MV-4-11 (cell line): Measurements from ENCODE around the gene SPON1.

Experiments
- DNase-seq: peaks from one replicate; lab custom pipeline; 2025; lab: John Stamatoyannopoulos, UW

SPON1 gene

DNA sequence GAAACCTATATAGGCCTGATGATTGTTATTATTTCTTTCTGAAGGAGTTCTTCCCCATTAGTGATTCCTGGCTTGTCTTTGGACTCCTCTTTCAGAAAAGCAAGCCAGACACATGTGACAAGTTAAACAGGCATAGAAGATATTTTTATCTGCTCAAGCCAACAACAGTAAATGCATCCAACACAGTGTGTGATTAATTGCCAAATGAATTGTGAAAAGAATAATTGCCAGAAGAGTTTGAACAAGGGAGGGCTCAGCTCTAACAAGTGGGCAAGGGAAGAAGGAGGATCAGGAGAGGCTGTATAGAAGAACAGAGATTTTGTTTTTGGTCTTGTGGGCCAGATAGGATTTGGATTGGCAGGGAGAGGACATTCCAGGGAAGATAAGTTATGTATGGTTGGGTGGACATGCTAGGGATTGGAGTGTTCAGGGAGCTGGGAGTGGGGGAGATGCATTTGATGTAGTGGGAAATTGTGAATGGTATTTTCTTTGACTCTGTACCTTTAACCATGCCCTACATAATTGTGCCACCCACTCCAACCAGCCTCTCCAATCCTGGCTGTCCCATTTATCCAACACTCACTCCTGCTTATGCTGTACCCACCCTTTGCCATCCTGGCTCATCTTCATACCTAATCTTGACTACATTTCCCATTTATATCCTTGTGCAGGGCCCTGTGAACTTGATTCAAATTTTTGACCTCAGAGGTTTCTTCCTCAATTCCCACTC lies 223.7 kb downstream of the SPON1 start:
- DNase-seq = no peak

DNA sequence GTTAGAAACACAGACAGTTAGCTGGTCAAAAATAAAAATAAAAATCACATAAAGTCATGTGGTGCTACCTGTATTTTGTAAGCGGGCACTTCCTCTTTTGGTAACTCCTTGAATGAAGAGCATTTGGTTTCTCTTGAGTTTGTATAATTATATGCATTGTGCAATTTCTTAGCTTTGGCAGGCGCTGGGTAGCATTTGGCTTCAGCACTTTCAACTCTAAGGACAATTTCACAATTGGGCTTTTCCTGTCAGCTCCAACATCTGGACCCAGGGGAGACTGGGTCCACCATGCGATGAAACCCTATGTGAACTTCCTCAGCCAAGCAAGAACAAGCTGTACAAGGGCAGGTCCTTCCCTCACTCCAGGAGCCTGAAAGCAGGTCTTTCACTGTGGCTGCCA lies 227.4 kb downstream of the SPON1 start:
- DNase-seq = peak; percentile 85

DNA sequence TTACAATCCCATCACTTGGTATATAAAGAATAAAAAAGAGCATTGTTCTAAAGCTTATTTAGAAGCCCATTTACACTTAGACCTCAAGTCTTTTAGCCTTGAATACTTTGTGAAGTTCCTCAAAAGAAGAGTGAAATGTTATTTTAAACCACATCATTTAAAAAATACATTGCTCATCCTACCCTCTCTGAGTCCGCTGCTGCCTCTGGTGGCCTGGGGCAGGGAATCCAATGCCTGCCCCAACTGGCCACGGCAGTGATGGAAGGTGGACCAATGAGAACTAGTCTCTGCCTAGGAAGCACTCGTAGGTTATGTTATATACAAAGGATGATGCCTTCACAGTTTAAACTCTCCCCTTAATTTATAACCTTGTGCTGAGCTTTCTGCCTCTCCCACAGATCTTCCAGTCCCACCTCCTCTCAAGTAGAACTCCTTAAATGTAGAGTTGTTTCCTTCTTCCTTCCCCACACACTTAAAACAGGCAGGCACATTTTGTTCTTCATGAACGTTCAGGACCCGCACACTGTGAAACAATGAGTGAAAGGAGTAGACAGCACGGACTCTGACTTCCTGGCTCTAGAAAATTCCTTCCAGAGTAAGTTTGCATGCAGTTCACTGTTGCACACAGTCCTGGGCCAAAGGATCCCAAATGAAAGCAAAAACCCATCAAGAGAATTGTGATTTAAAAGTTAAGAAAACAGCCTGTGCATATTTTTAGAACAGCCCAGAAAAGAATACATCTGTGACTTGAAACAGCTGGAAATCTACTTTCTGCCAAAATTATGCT lies 228.7 kb downstream of the SPON1 start:
- no peak for DNase-seq

DNA sequence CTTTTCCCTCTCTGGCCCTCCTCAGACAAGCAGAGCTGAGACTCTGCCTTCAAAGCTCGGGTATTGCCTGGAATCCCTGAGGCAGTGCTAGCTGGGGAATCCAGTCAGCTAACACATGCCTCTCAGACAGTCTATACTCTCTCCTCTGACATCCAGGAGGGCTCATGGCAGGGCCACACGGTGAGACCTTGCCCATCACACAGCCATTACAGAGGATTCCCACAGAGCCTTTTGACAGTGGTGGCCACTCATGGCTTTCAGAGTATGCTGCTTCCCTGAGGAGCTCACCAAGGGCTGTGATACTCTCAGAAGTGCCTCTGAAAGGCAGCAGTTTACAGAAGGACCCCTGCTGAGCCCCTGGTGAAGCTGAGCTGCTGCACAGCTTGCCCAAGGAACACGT lies 231.1 kb downstream of the SPON1 start:
- no peak for DNase-seq

DNA sequence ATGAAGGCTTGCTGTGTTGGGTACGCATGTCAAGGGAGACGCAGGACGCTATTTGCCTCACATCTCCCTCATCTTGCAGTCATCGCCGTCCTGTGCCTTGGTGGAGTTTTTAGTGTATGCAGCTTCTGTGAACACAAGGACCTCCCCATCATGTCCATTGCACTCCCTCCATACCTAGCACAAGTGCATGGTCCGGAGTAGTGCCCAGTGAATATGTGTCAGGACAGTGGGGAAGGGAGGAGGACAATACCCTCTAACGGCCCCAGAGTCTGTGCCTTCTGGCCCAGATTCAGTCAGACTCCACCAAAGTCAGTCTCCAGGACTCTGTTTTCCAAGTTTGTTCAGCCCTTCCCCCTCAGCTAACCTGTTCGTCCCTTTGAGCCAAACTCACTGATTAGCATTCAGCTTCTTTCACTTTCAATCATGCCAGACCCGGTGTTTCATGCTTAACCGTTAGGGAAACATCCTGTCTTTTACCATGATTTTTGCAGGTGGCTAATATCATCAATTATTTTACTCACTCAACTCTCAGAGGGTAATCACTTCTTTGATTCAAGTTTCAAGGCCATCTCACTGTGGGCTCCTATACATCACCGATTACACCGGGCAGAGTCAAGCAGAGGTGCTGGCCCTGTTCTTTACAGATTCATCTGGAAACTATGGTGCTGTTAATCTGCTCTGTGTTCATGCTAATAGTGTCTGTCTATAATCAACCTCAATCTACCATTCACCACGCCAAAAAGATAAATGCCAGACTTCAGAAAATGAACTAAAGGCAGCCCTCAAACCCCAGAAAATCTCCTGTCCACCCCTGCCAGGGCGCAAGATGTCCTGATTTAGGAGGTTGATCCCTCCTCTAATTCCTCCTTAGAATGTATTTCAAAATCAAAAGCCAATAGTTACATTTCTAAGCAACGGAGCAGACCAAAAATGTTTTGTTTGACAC lies 240.0 kb downstream of the SPON1 start:
- no peak for DNase-seq

DNA sequence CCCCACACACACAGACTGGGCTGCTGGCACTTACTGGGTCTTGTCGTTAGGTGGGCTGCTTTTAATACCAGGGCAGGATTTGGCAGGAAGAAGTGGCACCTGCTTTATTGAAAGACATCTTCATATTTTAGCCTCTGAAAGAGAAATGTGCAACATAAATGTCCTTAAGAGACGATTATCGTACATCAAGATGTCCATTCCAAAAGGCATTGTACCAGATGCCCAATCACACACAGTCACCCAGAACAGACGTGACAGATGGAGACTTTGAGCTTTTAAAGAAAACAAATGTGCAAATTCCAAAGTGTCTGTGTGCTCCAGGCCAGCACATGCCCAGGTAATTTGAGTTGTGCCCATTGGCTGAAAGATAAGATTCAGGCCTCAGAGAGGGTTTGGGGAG lies 240.8 kb downstream of the SPON1 start:
- DNase-seq = no peak

DNA sequence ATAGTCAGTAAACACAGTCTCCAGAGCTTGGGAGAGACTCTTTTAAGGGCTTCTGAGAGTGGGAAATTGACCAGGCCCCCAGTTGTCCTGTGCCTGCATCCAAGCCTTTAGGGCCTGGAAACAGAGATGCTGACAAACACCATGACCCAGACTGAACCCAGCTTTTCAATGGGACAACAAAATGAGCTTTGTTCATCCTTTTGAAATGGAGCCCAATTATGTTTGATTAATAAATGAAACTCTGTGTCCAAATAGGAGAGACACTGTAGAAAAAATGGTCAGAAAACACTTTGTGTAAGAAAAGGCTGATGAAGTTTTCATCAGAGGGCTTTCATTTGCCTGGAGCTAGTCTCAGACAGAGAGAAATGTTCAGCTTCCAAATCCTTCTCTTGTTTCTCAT lies 250.5 kb downstream of the SPON1 start:
- DNase-seq = no peak

DNA sequence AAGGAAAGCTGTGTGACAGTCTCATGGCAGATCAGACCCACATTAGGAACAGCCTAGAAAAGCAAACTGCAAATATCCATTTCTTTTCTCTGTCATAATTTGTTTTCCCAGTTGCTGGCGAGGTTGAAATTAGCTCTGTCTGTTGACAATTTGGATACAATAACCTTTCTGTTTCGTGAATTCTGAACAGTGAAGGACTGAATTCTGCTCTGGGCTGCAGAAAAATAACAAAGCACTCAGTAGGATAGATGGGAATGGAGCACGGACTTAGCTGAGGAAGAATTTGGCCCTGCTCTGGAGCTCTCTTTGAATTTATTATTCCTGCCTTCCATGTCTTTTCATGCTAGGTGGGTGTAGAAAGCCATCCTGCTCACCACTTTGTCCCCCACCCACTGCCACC lies 256.2 kb downstream of the SPON1 start:
- no peak for DNase-seq

DNA sequence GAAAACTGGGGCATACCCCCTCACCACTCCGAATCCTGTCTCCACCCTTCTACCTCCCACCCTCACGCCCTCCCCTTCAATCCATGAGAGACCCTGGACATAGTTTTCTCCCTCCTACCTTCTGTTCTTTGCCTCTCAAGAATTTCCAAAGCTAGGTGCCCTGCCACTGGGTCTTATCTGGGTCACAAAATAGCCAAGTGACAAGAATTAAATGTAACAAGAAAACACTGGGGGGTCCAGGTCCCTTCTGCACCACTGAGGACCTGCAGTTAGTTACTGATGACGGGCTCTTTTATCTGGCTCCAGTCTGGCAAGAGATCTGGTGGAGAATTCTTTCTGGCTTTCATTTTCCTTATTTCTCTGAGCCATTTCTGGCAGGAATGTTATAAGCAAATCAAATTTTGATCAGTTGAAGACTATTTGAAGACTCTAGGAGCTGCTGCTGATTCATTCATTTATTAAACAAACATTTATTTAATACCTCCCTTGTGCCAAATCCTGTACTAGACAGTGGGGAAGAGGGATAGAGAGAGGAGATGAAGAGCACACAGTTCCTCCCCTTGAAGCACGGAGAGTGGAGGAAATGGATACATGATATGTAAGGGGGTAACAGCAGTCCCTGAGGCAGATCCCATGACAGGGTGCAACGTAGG lies 261.2 kb downstream of the SPON1 start:
- no peak for DNase-seq

DNA sequence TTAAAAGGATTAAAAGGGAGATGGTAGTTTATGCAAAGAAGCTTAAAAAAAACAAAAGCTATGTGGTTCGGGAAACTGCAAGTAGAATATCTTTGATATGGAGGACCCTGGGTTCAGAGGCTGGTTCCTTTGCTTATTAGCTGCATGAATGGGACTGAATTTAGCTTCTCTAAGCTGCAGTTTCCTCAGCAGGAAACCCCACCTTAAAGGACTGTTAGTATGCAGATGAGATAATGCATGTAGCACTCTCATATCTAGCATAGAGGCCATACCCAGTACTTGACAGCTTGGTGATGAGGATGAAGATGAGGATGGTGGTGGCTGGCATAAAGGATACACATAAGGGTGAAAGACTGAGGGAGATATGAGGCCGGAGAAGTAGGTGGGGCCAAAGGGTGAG lies 261.9 kb downstream of the SPON1 start:
- DNase-seq = no peak

DNA sequence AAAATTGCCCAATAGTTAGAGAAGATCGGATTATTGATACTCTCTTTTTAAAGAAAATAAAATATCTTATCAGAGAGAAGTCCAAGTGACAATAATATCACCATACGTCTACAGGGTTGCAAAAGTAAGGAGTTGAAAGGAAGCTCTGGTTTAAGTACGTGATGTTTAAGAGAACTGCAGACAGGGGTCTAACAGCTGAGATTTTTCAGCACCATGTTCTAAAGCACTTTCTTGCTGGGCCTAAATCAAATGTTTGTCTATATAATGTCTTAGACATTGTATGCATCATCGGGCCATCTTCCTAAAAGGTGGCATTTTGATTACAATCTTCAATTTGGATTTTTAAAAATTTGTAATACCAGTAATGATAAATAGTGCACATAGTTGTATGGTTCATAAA lies 263.1 kb downstream of the SPON1 start:
- no peak for DNase-seq

DNA sequence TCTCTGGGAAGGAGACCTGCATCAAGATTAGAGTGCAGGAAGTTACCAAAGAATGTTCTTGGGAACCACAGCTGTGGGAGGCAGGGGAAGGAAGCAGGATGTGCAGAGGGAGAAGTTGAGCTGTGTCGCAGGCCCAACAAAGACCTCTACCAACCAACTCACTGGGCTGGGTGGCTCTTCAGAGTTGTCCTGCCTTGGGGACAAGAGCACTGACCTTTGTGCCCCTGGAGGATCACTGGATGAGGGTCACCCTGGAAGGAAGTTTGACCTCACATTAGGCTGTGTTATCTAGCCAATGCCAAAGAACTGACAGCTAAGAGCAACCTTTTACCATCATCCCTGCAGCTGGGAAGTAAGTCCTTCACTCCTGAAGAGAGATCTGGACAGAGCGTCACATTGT lies 265.8 kb downstream of the SPON1 start:
- DNase-seq = no peak

DNA sequence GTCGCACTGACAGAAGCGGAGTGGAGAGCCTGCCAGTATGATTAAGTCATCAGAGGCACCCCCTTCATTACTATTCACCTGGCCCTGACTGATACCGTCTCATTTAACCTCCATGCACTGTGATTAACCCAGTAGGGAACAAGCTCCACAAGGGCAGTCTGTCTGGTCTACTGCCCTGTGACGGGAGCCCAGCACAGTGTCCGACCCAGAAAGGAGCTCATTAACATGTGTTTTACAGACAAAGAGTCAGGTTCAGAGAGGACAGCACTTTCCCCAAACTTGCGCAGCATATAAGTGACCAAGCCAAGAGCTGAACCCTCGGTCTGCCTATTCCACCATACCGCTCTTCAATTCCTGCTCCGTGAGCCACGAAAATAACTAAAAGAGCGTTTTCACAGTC lies 266.9 kb downstream of the SPON1 start:
- no peak for DNase-seq

DNA sequence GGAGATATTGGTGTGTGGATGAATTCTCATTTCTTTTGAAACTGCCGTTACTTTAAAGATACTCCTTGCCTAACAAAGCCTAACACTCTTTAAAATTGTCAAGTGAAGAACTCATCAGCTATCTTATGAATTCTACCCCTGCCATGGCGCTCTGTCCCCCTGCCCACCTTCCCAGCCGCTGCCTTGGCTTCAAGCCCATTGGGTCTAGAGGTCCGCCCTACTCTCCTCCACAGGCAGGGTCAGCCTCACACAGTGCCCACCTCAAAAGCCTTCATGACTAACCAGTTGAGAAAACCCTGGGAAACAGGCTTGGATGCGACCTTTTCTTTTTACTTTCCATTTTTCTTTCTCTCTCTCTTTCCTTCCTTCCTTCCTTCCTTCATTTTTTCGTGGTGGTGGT lies 267.9 kb downstream of the SPON1 start:
- DNase-seq = no peak

DNA sequence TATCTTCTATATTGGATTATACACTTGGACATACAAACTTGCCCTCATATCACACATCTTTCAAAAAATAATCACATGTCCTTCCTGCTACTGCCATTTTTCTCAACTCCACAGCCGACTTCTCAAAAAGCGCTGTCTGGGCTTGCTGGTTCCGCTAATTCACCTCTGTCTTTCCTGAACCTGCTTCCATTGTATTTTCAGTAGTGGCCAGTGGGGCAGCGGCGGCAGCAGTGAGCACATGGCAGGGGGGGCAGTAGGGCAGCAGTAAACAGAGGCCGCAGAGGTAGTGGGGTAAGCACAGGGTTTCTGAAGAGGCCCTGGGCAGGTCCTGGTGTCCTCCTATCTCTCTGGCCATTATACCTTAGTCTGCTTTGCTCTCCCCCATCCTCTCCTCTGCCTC lies 270.1 kb downstream of the SPON1 start:
- DNase-seq = no peak

DNA sequence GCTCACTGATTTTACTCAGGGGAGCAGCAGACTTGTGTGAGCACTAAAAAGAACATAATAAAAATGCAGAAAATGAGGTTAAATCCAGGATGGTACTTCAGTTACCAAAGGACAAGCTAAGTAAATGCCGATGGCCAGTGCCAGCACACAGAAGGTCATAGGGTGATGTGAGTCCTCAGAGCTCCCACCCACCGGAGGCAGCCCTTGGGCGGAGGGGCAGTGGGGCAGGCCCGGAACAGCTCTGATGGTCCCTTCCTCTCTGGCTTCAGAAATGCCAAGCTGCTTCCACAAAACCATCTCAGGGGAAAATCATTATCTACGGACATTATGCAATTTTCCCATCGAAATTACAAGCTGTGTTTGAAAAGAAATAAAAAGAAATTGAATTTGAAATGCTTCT lies 271.9 kb downstream of the SPON1 start:
- no peak for DNase-seq

DNA sequence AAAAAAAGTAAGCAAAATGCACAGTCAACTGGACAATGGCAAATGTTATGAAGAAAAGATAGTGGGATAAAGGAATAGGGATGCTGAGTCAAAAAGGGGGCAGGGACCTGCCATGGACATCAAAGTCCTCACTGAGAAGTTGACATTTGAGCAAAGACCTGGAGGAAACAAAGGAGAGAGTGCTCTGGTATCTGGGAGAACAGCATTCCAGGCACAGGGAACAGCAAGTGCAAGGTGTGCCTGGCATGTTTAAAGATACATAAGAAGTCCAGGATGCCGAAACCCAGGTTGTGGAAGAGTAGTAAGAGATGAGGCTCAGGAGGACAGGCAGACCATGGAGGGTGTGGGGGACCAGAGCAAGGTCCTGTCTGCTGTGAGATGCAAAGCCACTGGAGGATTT lies 273.2 kb downstream of the SPON1 start:
- no peak for DNase-seq

DNA sequence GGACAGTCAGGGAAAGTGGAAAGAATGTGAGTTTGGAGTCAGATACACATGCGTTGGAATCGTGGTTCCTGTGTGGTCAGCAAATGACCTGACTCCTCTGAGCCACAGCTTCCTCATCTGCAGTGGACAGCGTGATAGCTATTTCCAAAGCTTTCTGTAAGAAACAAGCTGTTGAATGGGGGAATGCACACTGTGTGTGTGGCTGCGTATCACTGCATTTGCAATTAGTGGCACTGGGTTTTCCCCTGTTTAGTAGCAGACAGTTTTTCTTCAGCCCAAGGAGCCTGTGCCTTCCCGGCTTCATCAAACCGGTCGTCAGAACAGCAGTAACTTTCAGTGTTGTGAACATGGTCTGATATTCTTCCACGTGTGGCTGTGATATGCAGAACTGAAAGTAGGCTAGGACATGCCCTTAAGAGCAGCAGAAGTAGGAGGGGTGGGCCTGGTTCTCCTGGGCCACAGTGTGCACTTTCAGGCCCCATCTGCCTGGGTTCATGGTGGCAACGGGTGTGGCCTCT lies 275.0 kb downstream of the SPON1 start:
- peak; percentile 93 for DNase-seq

DNA sequence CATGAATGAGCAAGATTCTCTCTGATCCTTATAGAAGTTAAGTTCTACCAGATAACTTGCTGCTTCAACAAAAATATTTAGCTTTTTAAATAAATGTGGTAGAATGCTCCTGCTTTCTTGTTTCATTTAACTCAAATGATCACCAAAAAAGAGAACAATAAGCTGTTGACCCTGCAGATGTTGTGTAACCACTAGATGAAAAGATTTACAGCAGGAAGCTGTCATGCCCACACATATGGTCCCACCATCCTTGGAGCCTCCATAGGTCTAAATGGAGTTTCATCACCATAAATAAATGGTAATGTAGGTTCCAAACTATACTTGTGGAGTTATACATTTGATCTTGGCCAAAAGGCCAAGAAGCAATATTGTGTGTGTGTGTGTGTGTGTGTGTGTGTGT lies 277.7 kb downstream of the SPON1 start:
- peak; percentile 86 for DNase-seq

DNA sequence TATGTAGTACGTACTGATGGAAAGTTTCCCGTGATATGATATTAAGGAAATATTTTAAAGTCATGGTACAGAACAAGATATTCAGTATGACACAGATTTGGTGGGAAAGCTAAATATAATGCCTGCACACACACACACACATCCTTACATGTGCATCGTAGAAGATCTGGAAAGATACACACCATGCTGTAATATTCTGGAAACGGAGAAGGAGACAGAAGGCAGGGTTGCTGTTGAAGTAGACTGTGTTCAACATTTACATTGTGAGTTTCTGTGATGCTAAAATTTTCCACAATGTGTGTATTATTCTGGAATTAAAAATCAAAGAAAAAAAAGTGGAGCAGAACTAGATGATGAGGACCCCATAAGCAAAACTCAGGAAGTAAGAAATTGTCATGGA lies 278.4 kb downstream of the SPON1 start:
- no peak for DNase-seq

DNA sequence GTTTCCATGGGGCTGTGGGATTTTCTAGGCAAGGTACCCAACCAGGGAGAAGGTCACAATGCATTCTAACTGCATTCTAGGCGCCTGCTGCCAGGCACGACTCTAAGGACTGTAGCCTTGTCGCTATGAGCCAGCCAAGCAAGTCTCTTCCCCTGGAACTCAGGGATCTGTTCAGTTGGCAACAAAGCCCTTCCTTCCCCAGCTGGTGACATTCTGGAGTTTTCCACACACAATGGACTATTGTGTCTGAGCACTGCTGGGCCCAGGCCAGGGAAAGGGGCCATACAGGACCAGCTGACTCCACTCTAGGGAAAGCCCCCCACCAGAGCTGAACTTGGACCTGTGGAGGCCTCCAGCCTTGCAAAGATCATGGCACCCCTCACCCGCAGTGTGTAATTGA lies 279.7 kb downstream of the SPON1 start:
- DNase-seq = no peak

DNA sequence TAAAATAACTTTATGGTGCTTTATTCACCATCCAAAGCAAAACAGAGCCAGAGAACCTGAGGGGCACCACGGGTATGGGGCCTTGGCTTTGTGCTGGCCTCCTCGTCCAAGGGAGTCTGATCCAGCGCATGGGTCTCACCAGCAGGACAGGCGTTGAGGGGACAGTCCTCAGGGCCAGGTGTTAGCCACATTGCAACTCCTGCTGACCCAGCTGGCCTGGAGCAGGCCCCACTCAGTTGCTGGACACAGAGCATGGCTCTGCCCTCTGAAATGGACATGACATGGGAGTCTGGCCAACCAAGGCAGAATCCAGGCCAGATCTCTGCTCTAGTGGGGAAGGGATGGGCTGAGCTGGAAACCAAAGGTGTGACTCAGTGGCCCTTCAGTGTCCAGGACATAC lies 280.2 kb downstream of the SPON1 start:
- no peak for DNase-seq
